Measurements from ENCODE around the gene CYP27B1. TPM values are rescaled to one million over a fixed set of nuclear protein-coding genes. Genes with fewer than 3 reads are reported as not detected.
A peak's percentile ranks its signal among the peaks of the same experiment; 100 is the strongest.

Gene CYP27B1
- total RNA-seq, 2 donors from 2014 or later: 0.14 to 0.91 TPM

DNA sequence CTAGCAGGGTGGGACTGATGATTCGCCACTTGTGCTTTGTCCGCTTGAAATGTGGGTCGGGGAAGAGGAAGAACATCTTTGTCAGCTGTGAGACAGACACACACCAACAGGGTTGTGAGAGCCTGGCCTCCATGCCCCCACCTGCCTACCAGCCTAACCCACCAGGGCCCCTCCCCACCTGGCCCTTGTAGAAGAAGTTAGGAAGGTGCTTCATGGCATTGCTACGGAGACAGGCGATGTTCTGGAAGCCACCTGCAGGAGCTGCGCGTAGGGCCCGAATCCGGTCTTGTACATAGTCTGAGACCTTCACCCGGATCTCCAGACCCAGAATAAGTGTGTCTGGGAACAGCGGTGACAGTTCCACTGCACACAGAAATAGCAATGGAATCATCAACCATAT, 2.7 kb upstream of the CYP27B1 start:
- 93% methylated on average over 11 of the region's 11 CpGs for WGBS
- Histone ChIP-seq H3K36me3 (no peaks in the 10 kb centered on the region), H3K4me1 (replicated peaks) (peaks cover 24% of the 10 kb centered on the region), H3K27ac (no peak overlapping the region), H3K4me3 (no peak overlapping the region), H3K27me3 (replicated peaks; ENCODE audit: insufficient read depth) (no peaks in the 10 kb centered on the region), H3K9me3 (no peaks in the 10 kb centered on the region)
- no peak for TF ChIP-seq POLR2AphosphoS5 (IDR thresholded peaks at IDR 0.05)
- TF ChIP-seq, protein P1, sequence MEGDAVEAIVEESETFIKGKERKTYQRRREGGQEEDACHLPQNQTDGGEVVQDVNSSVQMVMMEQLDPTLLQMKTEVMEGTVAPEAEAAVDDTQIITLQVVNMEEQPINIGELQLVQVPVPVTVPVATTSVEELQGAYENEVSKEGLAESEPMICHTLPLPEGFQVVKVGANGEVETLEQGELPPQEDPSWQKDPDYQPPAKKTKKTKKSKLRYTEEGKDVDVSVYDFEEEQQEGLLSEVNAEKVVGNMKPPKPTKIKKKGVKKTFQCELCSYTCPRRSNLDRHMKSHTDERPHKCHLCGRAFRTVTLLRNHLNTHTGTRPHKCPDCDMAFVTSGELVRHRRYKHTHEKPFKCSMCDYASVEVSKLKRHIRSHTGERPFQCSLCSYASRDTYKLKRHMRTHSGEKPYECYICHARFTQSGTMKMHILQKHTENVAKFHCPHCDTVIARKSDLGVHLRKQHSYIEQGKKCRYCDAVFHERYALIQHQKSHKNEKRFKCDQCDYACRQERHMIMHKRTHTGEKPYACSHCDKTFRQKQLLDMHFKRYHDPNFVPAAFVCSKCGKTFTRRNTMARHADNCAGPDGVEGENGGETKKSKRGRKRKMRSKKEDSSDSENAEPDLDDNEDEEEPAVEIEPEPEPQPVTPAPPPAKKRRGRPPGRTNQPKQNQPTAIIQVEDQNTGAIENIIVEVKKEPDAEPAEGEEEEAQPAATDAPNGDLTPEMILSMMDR (IDR thresholded peaks at IDR 0.05): no peak
- no peak for TF ChIP-seq POLR2A (IDR thresholded peaks at IDR 0.05)
- intact Hi-C loops (cut with DNase I): no loop called here
- DNase-seq (ENCODE audit: low spot score): no peak

DNA sequence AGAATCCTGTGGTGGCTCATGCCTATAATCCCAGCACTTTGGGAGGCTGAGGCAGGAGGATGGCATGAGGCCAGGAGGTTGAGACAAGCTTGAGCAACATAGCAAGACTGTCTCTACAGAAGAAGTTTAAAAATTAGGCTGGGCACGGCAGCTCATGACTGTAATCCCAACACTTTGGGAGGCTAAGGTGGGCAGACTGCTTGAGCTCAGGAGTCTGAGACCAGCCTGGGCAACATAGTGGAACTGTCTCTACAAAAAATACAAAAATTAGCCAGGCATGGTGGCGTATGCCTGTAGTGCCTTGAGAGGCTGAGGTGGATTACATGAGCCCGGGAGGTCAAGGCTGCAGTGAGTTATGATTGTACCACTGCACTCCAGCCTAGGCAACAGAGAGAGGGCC, 998 bp upstream of the CYP27B1 start:
- H3K36me3 ChIP-seq: no peaks in the 10 kb centered on the region
- TF ChIP-seq POLR2A (IDR thresholded peaks at IDR 0.05) (no peak), POLR2AphosphoS5 (IDR thresholded peaks at IDR 0.05) (no peak)
- TF ChIP-seq, protein P1 (IDR thresholded peaks at IDR 0.05): no peak
- no peaks in the 10 kb centered on the region for H3K9me3 ChIP-seq
- no peak overlapping the region for H3K27ac ChIP-seq
- H3K27me3 ChIP-seq (replicated peaks; ENCODE audit: insufficient read depth): no peaks in the 10 kb centered on the region
- intact Hi-C loops (cut with DNase I): no loop called here
- no peak for DNase-seq (ENCODE audit: low spot score)
- no peak overlapping the region for H3K4me3 ChIP-seq
- H3K4me1 ChIP-seq (replicated peaks): peaks cover 24% of the 10 kb centered on the region
- 100% methylated on average over 3 of the region's 3 CpGs for WGBS

DNA sequence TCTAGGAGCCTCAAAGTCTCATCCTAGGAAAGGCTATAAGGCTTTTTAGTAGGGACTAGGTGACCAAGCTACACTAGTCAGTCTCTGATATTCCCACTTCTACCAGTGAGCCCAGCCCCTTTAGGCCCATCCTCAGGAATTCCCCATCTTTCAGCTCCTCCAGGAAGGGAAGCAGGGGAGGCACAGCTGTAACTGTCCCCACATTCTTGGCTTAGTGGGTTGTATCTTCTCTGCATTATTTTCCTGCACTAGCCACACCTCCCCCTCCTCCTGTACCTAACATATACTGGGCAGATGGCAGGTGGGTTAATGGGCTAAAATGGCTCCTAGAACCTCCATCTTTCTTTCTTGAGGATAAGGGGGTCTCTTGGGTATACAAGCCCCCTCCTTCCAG, 424 bp upstream of the CYP27B1 start:
- Histone ChIP-seq H3K36me3 (no peaks in the 10 kb centered on the region), H3K27ac (no peak overlapping the region), H3K4me1 (replicated peaks) (peaks cover 24% of the 10 kb centered on the region), H3K4me3 (no peak overlapping the region), H3K9me3 (no peaks in the 10 kb centered on the region), H3K27me3 (replicated peaks; ENCODE audit: insufficient read depth) (no peaks in the 10 kb centered on the region)
- no peak for DNase-seq (ENCODE audit: low spot score)
- TF ChIP-seq POLR2AphosphoS5 (IDR thresholded peaks at IDR 0.05) (no peak), POLR2A (IDR thresholded peaks at IDR 0.05) (no peak)
- TF ChIP-seq, protein P1 (IDR thresholded peaks at IDR 0.05): no peak
- intact Hi-C loops (cut with DNase I): no loop called here

DNA sequence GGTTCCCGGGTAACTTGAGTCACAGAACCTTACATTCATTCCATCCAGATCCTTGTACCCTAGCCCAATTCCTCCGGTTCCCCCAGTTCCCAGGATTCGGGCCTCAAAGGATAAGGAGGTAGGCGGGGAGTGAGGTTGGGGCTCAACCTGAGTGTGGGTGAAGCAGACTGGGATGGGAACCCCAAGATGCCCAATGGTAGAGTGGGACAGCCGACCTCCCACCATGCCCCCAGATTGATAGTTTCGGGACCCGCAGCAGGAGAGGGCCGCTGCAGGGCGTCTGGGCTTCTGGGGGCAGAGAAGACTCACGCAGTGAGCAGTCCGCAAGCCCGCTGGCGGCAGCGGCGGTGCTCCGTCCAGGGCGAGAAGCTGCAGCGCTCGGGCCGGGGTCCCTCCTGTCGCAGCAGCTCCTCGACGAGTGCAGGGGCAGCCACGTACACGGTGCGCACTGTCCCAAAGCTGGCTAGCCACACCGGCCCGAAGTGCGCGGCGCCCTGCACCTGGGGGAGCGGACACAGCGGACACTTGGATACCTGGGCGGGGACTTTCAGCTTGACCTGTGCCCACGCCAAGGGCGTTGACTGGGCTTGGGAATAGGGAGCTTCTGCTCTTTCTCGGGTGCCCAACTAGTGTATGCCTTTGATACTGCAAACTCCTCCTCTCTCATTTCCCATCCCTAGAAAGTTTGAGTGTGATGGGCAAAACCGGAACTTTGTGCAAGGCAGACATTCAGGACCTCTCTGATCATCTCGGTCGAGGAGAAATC, 997 bp downstream of the CYP27B1 start:
- Histone ChIP-seq H3K27me3 (replicated peaks; ENCODE audit: insufficient read depth) (no peaks in the 10 kb centered on the region), H3K9me3 (no peaks in the 10 kb centered on the region), H3K4me1 (replicated peaks) (peaks cover 19% of the 10 kb centered on the region), H3K36me3 (no peaks in the 10 kb centered on the region), H3K4me3 (peak overlapping the region in 1 of 2 donors; percentile 16), H3K27ac (no peak overlapping the region)
- no peak for TF ChIP-seq POLR2AphosphoS5 (IDR thresholded peaks at IDR 0.05)
- TF ChIP-seq, protein P1 (IDR thresholded peaks at IDR 0.05): no peak
- TF ChIP-seq POLR2A (IDR thresholded peaks at IDR 0.05): no peak
- intact Hi-C loops (cut with DNase I): no loop called here
- DNase-seq (ENCODE audit: low spot score): no peak
- WGBS: 6% methylated on average over 40 of the region's 40 CpGs
